H1 (cell line): Measurements from ENCODE around the gene RPN2. TPM values are rescaled to one million over a fixed set of nuclear protein-coding genes. Genes with fewer than 3 reads are reported as not detected.

ENCODE experiments used
- CTCF ChIA-PET: fragments of 300-600 bp; sonication (Branson Sonifier 250); formaldehyde crosslinking; loops from one replicate; lab custom pipeline; 2021; ENCODE audit not compliant: partially characterized antibody; lab: Charles Lee
- POLR2A ChIA-PET: fragments of 300-600 bp; sonication (Branson Sonifier 250); formaldehyde crosslinking; loops from one replicate; lab custom pipeline; 2021; ENCODE audit warnings: inconsistent platforms; ENCODE audit not compliant: partially characterized antibody; lab: Charles Lee
- DNase-seq, 2 experiments: peaks; one replicate each; pipeline versions ENCODE4 v3.0.0 to v3.0.0-alpha.2; 2010 to 2022; ENCODE audit warnings: low spot score in 2 of 2, low read depth in 1 of 2, mixed read lengths in 1 of 2
- FAIRE-seq: peaks from 2 replicates; lab custom pipeline; 2011; peaks lifted over from hg19 to GRCh38; lab: Jason Lieb, UNC
- H2AFZ ChIP-seq: 2 replicates; pipeline ENCODE4 v1.8.1; 2012; ENCODE audit warnings: low read length, inconsistent platforms
- H2AK5ac ChIP-seq: 2 replicates; pipeline ENCODE4 v1.6.1; 2013; ENCODE audit warnings: low read depth, low read length
- H2BK120ac ChIP-seq: replicated peaks from 2 replicates; pipeline ENCODE3; 2013; ENCODE audit warnings: low read depth, low read length, inconsistent platforms
- H2BK12ac ChIP-seq: 2 replicates; pipeline ENCODE4 v1.6.1; 2013; ENCODE audit warnings: low read depth, low read length
- H2BK15ac ChIP-seq: 2 replicates; pipeline ENCODE4 v1.6.1; 2013; ENCODE audit warnings: low read length
- H2BK20ac ChIP-seq: 2 replicates; pipeline ENCODE4 v1.6.1; 2013; ENCODE audit warnings: low read length
- H2BK5ac ChIP-seq: 2 replicates; pipeline ENCODE4 v1.6.1; 2013; ENCODE audit warnings: low read depth, low read length
- H3K14ac ChIP-seq: 2 replicates; pipeline ENCODE4 v1.6.1; 2013; ENCODE audit warnings: inconsistent platforms; ENCODE audit not compliant: insufficient read length
- H3K18ac ChIP-seq: 2 replicates; pipeline ENCODE4 v1.6.1; 2013; ENCODE audit warnings: low read length; ENCODE audit errors: extremely low read depth
- H3K23ac ChIP-seq: 2 replicates; pipeline ENCODE4 v1.6.1; 2013; ENCODE audit warnings: inconsistent platforms; ENCODE audit not compliant: insufficient read length
- H3K23me2 ChIP-seq: 2 replicates; pipeline ENCODE4 v1.6.1; 2013; ENCODE audit warnings: low read depth, low read length
- H3K27ac ChIP-seq: 2 replicates; pipeline ENCODE4 v1.6.1; 2011; ENCODE audit warnings: low read depth, low read length, inconsistent platforms
- H3K27me3 ChIP-seq, 4 experiments: replicated peaks in 1 of 4; 1 replicate in 1 of 4; 2 replicates in 3 of 4; pipeline versions ENCODE4 v1.6.1 to v1.8.1; 2011 to 2013; ENCODE audit warnings: low read length in 3 of 4, mild to moderate bottlenecking in 3 of 4, inconsistent platforms in 2 of 4, mixed read lengths in 2 of 4, moderate library complexity in 1 of 4; ENCODE audit not compliant: control insufficient read depth in 3 of 4, insufficient read depth in 3 of 4; ENCODE audit errors: extremely low read depth in 1 of 4
- H3K36me3 ChIP-seq, 4 experiments: 2 replicates each; pipeline versions ENCODE4 v1.6.1 to v1.8.1; 2011 to 2013; ENCODE audit warnings: mild to moderate bottlenecking in 4 of 4, low read length in 3 of 4, moderate library complexity in 2 of 4, control low read depth in 1 of 4, inconsistent platforms in 1 of 4; ENCODE audit not compliant: insufficient read depth in 4 of 4, control insufficient read depth in 2 of 4
- H3K4ac ChIP-seq: replicated peaks from 2 replicates; pipeline ENCODE3; 2013; ENCODE audit warnings: low read length, low read depth, mixed read lengths, inconsistent platforms; ENCODE audit not compliant: insufficient read length
- H3K4me1 ChIP-seq, 4 experiments: replicated peaks in 1 of 4; 1 replicate in 1 of 4; 2 replicates in 3 of 4; pipeline versions ENCODE4 v1.6.1 to v1.8.1; 2011 to 2013; ENCODE audit warnings: low read length in 3 of 4, inconsistent platforms in 2 of 4, mixed read lengths in 1 of 4; ENCODE audit not compliant: insufficient read depth in 4 of 4, control insufficient read depth in 3 of 4
- H3K4me2 ChIP-seq, 2 experiments: 2 replicates each; pipeline versions ENCODE4 v1.6.1 to v1.8.1; 2011 to 2013; ENCODE audit warnings: low read depth in 2 of 2, low read length in 2 of 2, control low read depth in 1 of 2, inconsistent platforms in 1 of 2, mild to moderate bottlenecking in 1 of 2; ENCODE audit not compliant: insufficient read depth in 1 of 2
- H3K4me3 ChIP-seq, 4 experiments: fragments of 200-600, 300-600 bp in 1 of 4; sonication (generic), shearing (Covaris generic), sonication (Bioruptor Twin) in 1 of 4; 2 replicates each; pipeline versions ENCODE4 v1.5.1 to v1.8.1; 2011 to 2016; ENCODE audit warnings: low read length in 4 of 4, low read depth in 3 of 4, control low read depth in 2 of 4, inconsistent platforms in 2 of 4, mild to moderate bottlenecking in 2 of 4, mixed read lengths in 1 of 4, moderate library complexity in 1 of 4; ENCODE audit not compliant: insufficient read depth in 2 of 4; ENCODE audit errors: extremely low read depth in 1 of 4
- H3K56ac ChIP-seq: replicated peaks from 2 replicates; pipeline ENCODE3; 2013; ENCODE audit warnings: low read depth, mild to moderate bottlenecking, mixed read lengths, low read length, inconsistent platforms; ENCODE audit not compliant: insufficient read length
- H3K79me1 ChIP-seq: 2 replicates; pipeline ENCODE4 v1.6.1; 2013; ENCODE audit warnings: low read depth, low read length, control low read depth
- H3K79me2 ChIP-seq, 2 experiments: 2 replicates each; pipeline versions ENCODE4 v1.6.1 to v1.8.1; 2012 to 2013; ENCODE audit warnings: low read length in 2 of 2, mild to moderate bottlenecking in 2 of 2, inconsistent platforms in 1 of 2; ENCODE audit not compliant: insufficient read depth in 2 of 2, control insufficient read depth in 1 of 2
- H3K9ac ChIP-seq, 4 experiments: replicated peaks in 1 of 4; 1 replicate in 1 of 4; 2 replicates in 3 of 4; pipeline versions ENCODE4 v1.6.1 to v1.8.1; 2011 to 2013; ENCODE audit warnings: low read depth in 3 of 4, low read length in 3 of 4, control low read depth in 2 of 4, mild to moderate bottlenecking in 2 of 4, moderate library complexity in 2 of 4, inconsistent platforms in 1 of 4; ENCODE audit errors: extremely low read depth in 1 of 4
- H3K9me3 ChIP-seq, 2 experiments: 2 replicates each; pipeline versions ENCODE4 v1.6.1 to v1.8.1; 2012 to 2013; ENCODE audit warnings: mild to moderate bottlenecking in 2 of 2, moderate library complexity in 2 of 2, control low read depth in 1 of 2, inconsistent platforms in 1 of 2, low read depth in 1 of 2, low read length in 1 of 2, mixed read lengths in 1 of 2; ENCODE audit not compliant: insufficient read depth in 2 of 2
- H4K20me1 ChIP-seq, 2 experiments: replicated peaks in 1 of 2; 2 replicates each; pipeline versions ENCODE3 to v1.8.1; 2011 to 2013; ENCODE audit warnings: inconsistent platforms in 2 of 2, low read length in 2 of 2, mild to moderate bottlenecking in 1 of 2; ENCODE audit not compliant: insufficient read depth in 2 of 2, control insufficient read depth in 1 of 2
- H4K5ac ChIP-seq: 2 replicates; pipeline ENCODE4 v1.6.1; 2013; ENCODE audit warnings: low read length, low read depth, mixed read lengths, inconsistent platforms; ENCODE audit not compliant: insufficient read length
- H4K8ac ChIP-seq: 2 replicates; pipeline ENCODE4 v1.8.0; 2013; ENCODE audit warnings: mild to moderate bottlenecking, moderate library complexity, low read length, inconsistent platforms; ENCODE audit not compliant: insufficient read depth; ENCODE audit errors: extremely low read depth
- H4K91ac ChIP-seq: replicated peaks from 2 replicates; pipeline ENCODE3; 2013; ENCODE audit warnings: low read length, mixed read lengths, inconsistent platforms; ENCODE audit not compliant: insufficient read length
- ATF2 ChIP-seq: IDR thresholded peaks from 2 replicates; pipeline ENCODE4 v1.6.1; 2012; ENCODE audit warnings: low read length, inconsistent platforms
- BACH1 ChIP-seq: IDR thresholded peaks from 2 replicates; pipeline ENCODE4 v1.6.1; 2012; ENCODE audit warnings: low read length, improper control_type of control experiment
- CBX5 ChIP-seq: fragments of 300-800, 300-1000 bp; sonication (generic); IDR thresholded peaks from 2 replicates; pipeline ENCODE4 v1.7.1; 2016; ENCODE audit warnings: antibody characterized with exemption, low read length, low read depth
- CREB1 ChIP-seq: IDR thresholded peaks from 2 replicates; pipeline ENCODE4 v1.6.1; 2012; ENCODE audit warnings: inconsistent platforms
- FOSL1 ChIP-seq: IDR thresholded peaks from 2 replicates; pipeline ENCODE4 v1.6.1; 2011; ENCODE audit warnings: mild to moderate bottlenecking, low read depth, low read length, moderate library complexity; ENCODE audit not compliant: insufficient read depth
- HDAC2 ChIP-seq, 2 experiments: fragments of 300-600 bp in 1 of 2; sonication (generic) in 1 of 2; IDR thresholded peaks; 2 replicates each; pipeline ENCODE4 v1.6.1; 2011 to 2012; ENCODE audit warnings: low read depth in 2 of 2, low read length in 2 of 2, mild to moderate bottlenecking in 2 of 2, moderate library complexity in 2 of 2, borderline replicate concordance in 1 of 2, inconsistent platforms in 1 of 2
- KDM4A ChIP-seq: IDR thresholded peaks from one replicate; pipeline ENCODE4 v1.7.1; 2012; ENCODE audit warnings: low read depth, mild to moderate bottlenecking, moderate library complexity, low read length, inconsistent platforms; ENCODE audit not compliant: severe bottlenecking
- NRF1 ChIP-seq: IDR thresholded peaks from 2 replicates; pipeline ENCODE4 v1.6.1; 2011; ENCODE audit warnings: mild to moderate bottlenecking, low read depth, low read length, improper control_type of control experiment
- PHF8 ChIP-seq: fragments of 200-600 bp; sonication (generic); conservative IDR thresholded peaks from 2 replicates; pipeline ENCODE4 v1.7.1; 2012; ENCODE audit warnings: low read depth, mild to moderate bottlenecking, inconsistent platforms, low read length, moderate library complexity
- RBBP5 ChIP-seq: IDR thresholded peaks from 2 replicates; pipeline ENCODE4 v1.7.1; 2012; ENCODE audit warnings: low read depth, mild to moderate bottlenecking, inconsistent platforms, low read length, moderate library complexity, borderline replicate concordance
- SIRT6 ChIP-seq: IDR thresholded peaks from one replicate; pipeline ENCODE4 v1.7.1; 2012; ENCODE audit warnings: low read length, inconsistent platforms
- SP4 ChIP-seq: IDR thresholded peaks from 2 replicates; pipeline ENCODE4 v1.6.1; 2012; ENCODE audit warnings: low read length, inconsistent platforms
- TBP ChIP-seq: IDR thresholded peaks from 2 replicates; pipeline ENCODE4 v1.6.1; 2011; ENCODE audit warnings: low read depth, low read length, improper control_type of control experiment
- WGBS, 2 experiments: shearing (Covaris generic) in 1 of 2; methylation state at CpG; one replicate each; pipeline versions ENCODE4 v1.1.6 to v1.1.7; 2013 to 2015; ENCODE audit warnings: low lambda C conversion rate in 2 of 2, mixed read lengths in 2 of 2, inconsistent platforms in 1 of 2, low coverage in 1 of 2, missing lambda C conversion rate in 1 of 2; ENCODE audit not compliant: insufficient replicate concordance in 2 of 2, insufficient coverage in 1 of 2, insufficient read length in 1 of 2; ENCODE audit errors: extremely low coverage in 1 of 2, missing lambda C conversion rate in 1 of 2; 5-methylcytosine and 5-hydroxymethylcytosine counted together
- polyA plus RNA-seq, 7 experiments: library from polyadenylated mRNA; depleted of rRNA in 3 of 7; stranded (reverse) in 5 of 7; unstranded in 2 of 7; fragments of >200 nt in 5 of 7; fragments of 200-250 nt in 2 of 7; gene quantifications; 1 replicate in 5 of 7; 2 replicates in 1 of 7; 4 replicates in 1 of 7; pipeline versions ENCODE4 v1.2.1 to v1.2.3, GENCODE V29; 2011 to 2013; ENCODE audit warnings: missing spikeins in 2 of 7, mixed read lengths in 2 of 7
- total RNA-seq: library from RNA; stranded (reverse); fragmentation: NEBNext Ultra II Directional; extraction: Animal tissue kit (Norgen Biotek cat#: 25700); gene quantifications from 2 replicates; pipeline ENCODE4 v1.2.1, GENCODE V29; 2021

The RPN2 gene
- total and polyA plus RNA-seq, 2 of the 8 experiments (the other 6 are each of a cell fraction or from before 2014, with no cell fraction given) = 236 to 379 TPM

- WGBS, 2 experiments = 80% methylated on average over 1 of the region's 1 CpG; no CpG with 5 or more reads in 1 of the 2 experiments
- Histone ChIP-seq H3K23ac (no peak overlapping the region), H3K4ac (no peak overlapping the region), H2AK5ac (no peak overlapping the region), H4K5ac (no peak overlapping the region), H3K4me2 (no peak overlapping the region), H4K8ac (no peak overlapping the region), H2BK20ac (no peak overlapping the region), H3K9ac (no peak overlapping the region), H4K91ac (no peak overlapping the region), H3K27ac (no peak overlapping the region; the same call in 1 of the 2 replicates), H2BK120ac (no peak overlapping the region), H3K14ac (no peak overlapping the region), H2AFZ (no peak overlapping the region), H3K4me3 (no peak overlapping the region), H3K36me3 (no peaks in the 10 kb centered on the region), H3K79me2 (no peaks in the 10 kb centered on the region), H2BK15ac (no peak overlapping the region), H3K18ac (no peak overlapping the region), H2BK5ac (no peak overlapping the region), H3K79me1 (no peaks in the 10 kb centered on the region), H3K4me1 (peaks cover 0 to 3% (median 1%) of the 10 kb centered on the region in 4 experiments; a peak in 4 of 7 replicates), H2BK12ac (no peak overlapping the region), H3K56ac (no peak overlapping the region), H3K23me2 (no peaks in the 10 kb centered on the region), H3K9me3 (0 out of 4 replicates have a peak, but pooled peaks cover 0 to 4% of the 10 kb centered on the region in 2 experiments), H3K27me3 (no peaks in the 10 kb centered on the region), H4K20me1 (no peaks in the 10 kb centered on the region)
- POLR2A ChIA-PET = interaction anchor here (1.2 kb wide), 1 partner anchor 15 kb away, joined by 3 read pairs; the partner anchor contains the start of gene MANBAL
- FAIRE-seq (no peak), DNase-seq (no peak)
- CTCF ChIA-PET = interaction anchor here (1.0 to 10.0 kb wide), 3 partner anchors 9 to 260 kb away, joined by 3 to 91 read pairs (median 21); no protein-coding TSS in a partner anchor
- TF ChIP-seq RBBP5 = no peak
- no peak for TF ChIP-seq FOSL1
- TF ChIP-seq KDM4A = no peak
- no peak for TF ChIP-seq CREB1
- TF ChIP-seq SP4 = no peak
- TF ChIP-seq TBP = no peak
- TF ChIP-seq ATF2 = no peak
- no peak for TF ChIP-seq HDAC2 (IDR thresholded peaks at IDR 0.05; ENCODE audit: borderline replicate concordance in 1 of 2, low read depth in 2 of 2, low read length in 2 of 2)
- TF ChIP-seq CBX5 = no peak
- no peak for TF ChIP-seq SIRT6
- no peak for TF ChIP-seq NRF1
- no peak for TF ChIP-seq BACH1
- no peak for TF ChIP-seq PHF8
Measured at GRCh38 chr20:37273988-37274387, 94.9 kb downstream of the RPN2 start.
